Stimulated activated CD8-positive, alpha-beta memory T cell treated with anti-CD3 and anti-CD28 coated beads, Interleukin-15, amount 100 ng/mL, for 4 hours (primary cell): ENCODE data around the gene CDC42SE2.
A peak's percentile ranks its signal among the peaks of the same experiment; 100 is the strongest.
"Not testable (repeated sequence)": the region's sequence is repeated elsewhere in the genome, so short reads cannot be mapped to it uniquely, and the experiment has no call there.

ENCODE experiments used
- DNase-seq, 2 donors: peaks; one replicate each; pipeline ENCODE4 v3.0.0-alpha.2; 2020; ENCODE audit warnings: low read depth in 2 of 2

The CDC42SE2 gene

DNA sequence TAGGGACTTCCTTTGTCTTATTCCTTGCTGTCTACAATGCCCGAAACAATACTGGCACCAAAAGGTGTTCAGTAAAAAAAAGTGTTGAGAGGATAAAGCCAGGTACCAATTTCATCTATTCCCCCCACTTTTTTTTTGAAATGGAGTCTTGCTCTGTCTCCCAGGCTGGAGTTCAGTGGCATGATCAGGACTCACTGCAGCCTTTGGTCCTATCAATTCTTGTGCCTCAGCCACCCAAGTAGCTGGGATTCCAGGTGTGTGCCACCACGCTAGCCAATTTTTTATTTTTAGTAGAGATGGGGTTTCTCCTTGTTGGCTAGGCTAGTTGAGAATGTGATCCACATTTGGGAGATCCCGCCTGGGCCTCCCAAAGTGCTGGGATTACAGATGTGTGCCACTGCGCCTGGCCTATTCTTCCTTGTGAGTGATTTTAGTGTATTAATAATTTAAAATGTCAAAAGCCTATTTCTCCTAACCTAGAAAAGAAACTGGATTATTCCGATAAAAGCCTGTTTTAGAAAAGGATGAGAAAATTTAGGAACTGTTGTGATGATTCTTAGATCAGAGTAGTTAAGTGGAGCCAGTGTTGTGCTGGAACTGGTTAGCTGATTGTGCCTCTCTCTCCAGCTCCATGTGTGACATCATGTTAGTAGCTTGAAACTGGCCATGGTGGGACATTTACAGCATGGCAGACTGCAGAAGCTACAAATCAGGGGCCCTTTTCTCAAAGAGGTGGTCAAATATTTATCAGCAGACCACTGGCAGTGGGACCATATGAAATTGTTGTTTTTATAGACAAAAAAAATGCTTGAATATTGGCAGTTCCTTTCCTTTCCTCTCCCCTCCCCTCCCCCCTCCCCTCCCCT is 14.3 kb downstream of the CDC42SE2 start:
- no peak for DNase-seq

DNA sequence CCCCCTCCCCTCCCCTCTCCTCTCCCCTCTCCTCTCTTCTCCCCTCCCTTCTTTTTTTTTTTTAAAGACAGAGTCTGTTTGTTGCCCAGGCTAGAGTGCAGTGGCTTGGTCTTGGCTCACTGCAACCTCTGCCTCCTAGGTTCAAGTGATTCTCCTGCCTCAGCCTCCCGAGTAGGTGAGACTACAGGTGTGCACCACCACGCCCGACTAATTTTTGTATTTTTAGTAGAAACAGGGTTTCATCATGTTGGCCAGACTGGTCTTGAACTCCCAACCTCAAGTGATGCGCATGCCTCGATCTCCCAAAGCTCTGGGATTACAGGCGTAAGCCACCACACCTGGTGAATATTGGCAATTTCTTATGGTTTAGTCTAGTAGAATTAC is 14.9 kb downstream of the CDC42SE2 start:
- DNase-seq, result not testable (repeated sequence)

DNA sequence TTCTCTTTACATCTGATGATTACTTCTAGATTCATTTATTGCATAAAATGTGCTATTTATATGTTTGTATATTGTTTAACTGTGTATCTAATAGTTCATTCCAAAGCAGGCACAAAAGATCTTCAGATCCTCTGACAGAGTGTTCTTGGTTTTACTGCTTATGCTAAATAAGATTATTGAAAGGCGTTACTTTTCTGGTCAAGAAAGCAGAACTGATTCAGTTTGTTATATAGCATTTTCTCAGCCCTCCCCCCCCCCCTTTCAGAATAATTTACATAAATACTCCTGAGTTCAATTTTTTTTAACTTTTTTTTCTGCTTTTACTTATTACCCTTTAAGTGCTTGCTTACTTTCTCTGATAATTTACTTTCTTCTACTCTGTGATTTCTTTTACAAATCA is 15.4 kb downstream of the CDC42SE2 start:
- DNase-seq, result no peak

DNA sequence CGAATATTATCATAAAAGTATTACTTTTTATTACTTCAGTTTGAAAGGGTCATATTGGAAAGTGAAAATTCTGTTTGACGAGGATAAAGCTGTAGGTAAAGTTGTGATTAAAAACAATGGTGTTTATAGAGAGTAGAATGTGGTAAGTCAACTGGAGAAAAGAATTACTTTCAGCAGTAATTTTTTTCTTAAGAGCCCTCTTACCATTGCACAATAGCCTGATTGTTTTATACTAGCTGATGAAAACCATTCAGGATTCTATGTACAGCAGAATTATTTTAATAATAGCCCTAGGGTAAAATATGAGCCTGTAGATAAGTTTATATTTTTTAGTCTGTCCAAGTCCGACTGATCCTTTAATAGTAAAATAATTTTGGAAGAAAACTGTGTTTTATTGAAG is 16.6 kb downstream of the CDC42SE2 start:
- DNase-seq, result no peak

DNA sequence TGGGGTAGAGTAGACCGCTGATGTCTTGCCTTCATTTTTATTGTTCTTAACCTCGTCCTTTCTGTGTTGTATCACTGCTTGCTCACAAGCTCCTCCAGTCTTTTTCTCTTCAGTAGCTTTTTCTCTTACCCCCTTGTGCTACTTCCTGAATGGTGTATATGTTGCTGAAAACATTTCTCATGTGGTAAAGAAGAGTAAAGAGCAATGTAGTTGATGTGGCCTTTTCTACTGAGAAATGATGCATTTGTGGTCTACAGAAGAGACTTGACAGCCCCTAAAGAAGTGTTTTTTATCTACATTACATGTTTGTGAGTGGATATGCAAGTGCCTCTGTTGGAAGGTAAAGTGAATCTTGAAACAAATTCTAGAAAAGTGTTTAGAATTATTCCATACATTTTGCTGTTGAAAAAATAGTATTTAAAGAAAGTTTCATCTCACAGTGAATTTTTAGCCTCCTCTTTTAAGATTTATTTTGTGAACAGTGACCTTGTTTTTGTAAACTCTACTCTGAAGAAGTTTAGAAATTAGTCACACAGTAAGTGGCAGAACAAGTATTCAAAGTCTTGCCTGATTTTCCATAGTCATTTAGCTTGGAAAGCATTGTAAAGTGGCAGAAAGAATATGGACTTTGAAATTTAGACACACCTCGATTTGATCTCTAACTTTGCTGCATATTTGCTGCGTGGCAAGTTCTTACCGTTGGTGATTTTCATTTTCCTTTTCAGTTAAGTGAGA is 17.4 kb downstream of the CDC42SE2 start:
- no peak for DNase-seq

DNA sequence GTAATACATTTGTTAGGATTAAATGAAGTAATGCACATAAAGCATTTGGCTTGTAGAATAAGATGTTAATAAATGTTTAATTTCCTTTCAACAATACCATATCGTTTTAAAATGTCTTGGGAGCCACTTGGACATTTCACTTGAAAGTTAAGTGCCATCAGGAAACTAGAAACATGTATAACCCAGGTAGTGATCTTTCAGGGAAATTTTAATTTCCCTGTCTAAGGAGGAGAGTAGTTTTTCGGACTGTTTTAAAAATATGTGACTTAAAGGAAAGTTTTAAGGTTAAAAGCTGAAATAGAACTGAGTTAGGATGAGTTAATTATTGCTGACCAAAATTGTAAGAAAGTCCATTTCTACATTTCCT is 18.0 kb downstream of the CDC42SE2 start:
- no peak for DNase-seq

DNA sequence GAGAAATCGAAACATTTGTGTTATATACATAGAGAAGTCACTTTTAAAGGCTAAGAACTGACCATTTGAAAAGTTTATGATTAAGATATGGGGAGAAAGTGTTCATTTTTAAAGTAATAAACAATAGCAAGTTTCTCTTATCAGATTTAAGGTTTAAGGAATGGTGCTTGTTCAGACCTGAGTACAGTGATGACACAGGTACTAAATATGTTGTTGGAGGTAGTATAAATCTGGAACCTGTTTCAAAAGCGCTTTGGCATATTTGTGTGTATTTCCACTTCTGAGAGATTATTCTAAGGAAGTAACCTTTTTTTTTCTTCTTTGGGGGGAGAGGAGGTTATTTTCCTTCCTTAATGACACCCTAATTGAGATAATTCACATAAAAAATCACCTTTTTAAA is 18.4 kb downstream of the CDC42SE2 start:
- DNase-seq, result no peak

DNA sequence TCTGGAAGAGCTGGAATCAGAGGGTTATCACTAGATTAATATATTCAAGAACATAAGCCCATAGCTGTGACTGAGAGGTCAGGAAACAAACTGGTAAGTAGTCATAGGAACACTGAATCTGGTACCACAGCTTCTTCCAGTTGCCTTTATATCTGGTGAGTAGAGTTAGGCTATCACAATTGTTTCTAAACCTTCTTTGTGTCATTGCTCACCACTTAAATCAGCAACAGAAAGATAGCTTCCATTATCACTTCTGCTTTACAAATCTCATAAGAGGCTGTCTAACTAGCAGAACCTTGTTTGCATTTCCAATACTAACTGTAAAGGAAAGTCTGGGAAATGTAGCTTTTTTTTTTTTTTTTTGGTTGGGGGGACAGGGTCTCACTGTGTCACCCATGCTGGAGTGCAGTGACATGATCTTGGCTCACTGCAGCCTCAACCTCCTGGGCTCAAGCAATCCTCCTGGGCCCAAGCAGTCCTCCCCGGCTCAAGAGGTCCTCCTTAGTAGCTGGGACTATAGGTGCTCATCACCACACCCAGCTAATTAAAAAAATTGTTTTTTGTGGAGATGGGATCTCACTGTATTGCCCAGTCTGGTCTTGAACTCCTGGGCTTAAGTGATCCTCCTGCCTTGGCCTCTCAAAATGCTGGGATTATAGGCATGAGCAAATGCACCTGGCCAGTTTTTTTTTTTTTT is 22.0 kb downstream of the CDC42SE2 start:
- no peak for DNase-seq

DNA sequence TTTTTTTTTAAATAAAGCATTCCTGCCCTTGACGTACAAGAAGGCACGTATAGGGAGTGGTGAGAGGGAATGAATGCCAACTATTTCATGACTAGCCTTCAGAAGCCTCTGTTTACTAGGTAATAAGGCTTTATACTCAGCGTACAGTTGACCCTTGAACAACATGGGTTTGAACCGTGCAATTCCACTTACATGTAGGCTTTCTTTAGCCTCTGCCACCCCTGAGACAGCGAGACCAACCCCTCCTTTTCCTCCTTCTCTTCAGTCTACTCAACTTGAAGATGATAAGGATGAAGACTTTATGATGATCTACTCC is 22.5 kb downstream of the CDC42SE2 start:
- no peak for DNase-seq

DNA sequence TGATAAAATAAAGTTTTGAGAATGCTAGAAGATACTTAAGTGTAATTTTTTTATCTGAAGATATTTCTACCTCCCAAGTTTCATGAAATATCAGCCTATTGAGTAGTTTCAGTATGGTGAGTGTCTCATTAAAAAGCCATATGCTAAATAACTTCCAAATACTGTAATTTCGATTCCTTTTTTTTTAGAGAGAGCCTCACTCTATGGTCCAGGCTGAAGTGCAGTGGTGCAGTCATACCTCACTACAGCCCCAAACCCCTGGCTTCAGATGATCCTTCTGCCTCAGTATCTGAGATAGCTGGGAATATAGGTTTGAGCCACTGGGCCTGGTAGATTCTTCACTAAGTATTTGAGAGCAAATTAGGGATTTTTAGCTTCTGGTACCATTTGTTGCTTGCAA is 24.5 kb downstream of the CDC42SE2 start:
- no peak for DNase-seq

DNA sequence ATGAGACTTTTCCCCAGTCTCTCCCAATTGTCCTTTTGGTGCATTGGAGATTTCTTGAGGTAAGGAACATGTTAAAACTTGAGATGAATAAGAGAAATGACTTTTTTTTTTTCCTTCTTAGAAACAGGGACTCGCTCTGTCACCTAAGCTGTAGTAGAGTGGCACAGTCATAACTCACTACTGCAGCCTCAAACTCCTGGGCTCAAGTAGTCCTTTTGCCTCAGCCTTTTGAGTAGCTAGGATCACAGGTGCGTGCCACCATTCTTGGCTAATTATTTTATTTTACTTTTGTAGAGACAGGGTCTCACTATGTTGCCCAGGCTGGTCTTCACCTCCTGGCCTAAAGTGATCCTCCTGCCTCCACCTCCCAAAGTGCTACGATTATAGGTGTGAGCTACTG is 25.9 kb downstream of the CDC42SE2 start:
- no peak for DNase-seq

DNA sequence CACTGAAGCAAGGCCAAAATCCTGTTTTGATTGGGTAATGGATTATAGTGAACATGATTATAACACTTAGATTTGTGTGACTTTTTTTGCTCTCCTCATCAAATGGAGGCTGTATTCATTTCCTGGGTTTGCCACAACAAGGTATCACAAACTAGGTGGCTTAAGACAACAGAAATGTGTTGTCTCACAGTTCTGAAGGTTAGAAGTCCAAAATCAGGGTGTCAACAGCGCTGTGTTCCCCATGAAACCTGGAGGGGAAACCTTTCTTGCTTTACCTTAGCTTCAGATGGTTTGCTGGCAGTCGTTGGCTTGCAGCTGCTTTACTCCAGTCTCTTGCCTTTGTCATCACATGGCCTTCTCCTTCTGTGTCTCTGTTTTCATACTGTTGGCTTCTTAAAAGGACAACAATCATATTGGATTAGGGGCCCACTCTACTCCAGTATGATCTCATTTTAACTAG is 32.4 kb downstream of the CDC42SE2 start:
- DNase-seq, result no peak

DNA sequence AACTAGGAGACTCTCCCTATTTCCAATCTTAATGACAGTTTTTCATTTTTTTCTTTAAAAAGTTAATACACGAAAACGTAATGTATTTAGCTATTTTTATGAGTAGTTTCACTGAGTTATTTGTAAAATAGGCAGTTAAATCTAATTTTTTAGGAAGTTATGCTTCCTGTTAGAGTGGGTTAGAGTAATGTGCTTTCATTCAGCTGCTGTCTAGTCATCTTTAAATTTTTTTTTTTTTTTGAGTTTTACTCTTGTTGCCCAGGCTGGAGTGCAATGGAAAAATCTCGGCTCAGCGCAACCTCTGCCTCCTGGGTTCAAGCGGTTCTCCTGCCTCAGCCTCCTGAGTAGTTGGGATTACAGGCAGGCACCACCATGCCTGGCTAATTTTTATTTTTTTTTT is 34.0 kb downstream of the CDC42SE2 start:
- no peak for DNase-seq

DNA sequence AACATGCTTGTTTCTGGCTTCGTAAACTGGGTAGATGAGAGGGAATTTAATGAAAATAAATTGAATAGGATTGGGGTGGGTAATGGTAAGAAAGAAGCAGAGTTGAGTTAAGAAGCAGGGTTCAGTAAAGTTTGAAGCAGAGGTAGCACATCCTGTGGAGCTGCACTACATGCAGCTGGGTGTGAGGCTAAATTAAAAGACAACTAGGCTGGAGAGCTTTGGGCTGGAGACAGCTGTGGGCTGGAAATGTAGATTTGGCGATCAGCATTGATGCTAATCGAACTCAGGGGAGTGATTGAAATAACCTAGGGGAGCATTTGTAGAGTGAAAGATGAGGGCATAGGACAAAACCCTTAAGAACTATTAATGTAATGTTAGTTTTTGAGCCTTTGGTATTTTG is 35.6 kb downstream of the CDC42SE2 start:
- DNase-seq, result no peak

DNA sequence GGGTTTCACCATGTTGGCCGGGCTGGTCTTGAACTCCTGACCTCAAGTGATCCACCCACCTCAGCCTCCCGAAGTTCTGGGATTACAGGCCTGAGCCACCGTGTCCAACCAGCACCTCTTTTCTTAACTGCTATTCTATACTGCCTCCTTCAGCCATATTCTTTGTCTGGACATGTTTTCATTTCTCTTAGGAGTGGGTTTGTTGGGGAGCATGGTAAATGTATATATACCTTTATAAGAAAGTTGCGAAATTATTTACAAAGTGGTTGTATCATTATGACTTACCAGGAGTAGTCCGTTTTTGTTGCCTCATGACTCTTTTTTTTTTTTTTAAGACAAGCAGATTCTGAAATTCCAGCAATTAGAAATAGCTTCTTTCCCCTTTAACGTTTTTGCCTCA is 38.7 kb downstream of the CDC42SE2 start:
- no peak for DNase-seq

DNA sequence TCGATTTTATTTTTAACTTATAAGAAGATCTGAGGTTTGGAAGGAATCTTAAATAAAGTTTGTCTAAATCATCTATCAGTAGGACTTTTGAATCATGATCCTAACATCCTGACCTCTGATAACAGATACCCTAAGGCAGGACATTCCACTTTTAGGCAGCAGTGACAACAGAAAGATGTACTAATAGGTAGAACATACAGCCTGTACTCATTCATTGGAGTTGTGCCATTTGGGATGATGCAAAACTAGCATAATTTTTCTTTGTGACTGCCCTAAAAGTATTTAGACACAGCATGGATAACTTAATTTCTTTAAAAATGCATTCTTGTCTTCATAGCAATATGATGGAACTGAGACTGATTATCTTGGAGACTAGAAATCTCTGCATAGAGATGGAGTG is 39.7 kb downstream of the CDC42SE2 start:
- no peak for DNase-seq

DNA sequence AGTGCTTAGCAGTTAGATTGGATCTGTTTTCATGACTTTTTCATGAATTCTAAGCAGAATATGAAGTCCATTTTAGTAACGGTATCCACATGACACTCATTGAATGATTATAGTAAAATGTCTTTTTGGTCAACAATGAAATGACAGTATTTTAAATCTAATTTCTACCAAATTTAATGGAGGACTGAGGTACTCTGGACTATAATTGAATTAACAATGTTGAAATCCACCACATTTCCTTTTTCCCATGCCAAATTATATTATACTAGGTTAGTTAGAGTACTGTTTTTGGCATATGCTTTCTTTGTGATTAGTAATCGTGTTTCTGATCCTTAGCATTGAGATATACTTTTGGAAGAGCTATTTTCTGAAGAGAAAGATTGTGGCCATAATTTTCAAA is 40.6 kb downstream of the CDC42SE2 start:
- DNase-seq, result no peak

DNA sequence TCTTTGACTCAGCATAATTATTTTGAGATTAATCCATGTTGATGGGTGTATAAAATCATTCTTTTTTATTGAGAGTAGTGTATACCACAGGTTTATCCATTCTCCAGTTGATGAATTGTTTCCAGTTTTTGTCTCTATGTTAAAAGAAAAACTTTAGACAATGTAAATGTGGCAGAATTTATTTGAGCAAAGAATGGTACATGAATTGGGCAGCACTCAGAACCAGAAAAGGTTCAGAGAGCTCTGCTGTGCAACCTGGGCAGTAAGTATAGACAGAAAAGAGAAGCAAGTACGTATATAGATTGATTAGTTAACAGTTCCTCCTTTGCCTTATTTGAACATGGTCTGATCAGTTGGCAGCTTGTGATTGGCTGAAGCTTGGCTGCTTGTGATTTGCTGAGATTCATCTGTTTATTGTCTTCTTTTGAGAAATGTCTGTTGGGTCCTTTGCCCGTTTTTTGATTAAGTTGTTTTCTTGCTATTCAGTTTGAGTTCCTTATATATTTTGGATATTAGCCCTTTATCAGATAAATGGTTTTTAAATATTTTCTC is 41.4 kb downstream of the CDC42SE2 start:
- DNase-seq, result no peak

DNA sequence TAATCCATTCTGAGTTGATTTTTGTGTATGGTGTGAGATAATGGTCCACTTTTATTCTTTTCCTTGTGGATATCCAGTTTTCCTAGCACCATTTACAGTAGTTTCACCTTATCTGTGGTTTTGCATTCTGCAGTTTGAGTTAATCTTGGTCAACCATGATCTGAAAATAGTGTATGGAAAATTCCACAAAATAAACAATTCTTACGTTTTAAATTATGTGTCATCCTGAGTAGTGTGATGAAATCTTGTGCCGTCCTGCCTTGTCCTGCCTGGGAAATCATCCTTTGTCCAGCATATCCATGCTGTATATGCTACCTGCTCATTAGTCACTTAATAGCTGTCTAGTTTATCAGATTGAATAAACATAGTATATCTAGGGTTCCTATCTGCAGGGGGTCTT is 42.1 kb downstream of the CDC42SE2 start:
- DNase-seq, result no peak

DNA sequence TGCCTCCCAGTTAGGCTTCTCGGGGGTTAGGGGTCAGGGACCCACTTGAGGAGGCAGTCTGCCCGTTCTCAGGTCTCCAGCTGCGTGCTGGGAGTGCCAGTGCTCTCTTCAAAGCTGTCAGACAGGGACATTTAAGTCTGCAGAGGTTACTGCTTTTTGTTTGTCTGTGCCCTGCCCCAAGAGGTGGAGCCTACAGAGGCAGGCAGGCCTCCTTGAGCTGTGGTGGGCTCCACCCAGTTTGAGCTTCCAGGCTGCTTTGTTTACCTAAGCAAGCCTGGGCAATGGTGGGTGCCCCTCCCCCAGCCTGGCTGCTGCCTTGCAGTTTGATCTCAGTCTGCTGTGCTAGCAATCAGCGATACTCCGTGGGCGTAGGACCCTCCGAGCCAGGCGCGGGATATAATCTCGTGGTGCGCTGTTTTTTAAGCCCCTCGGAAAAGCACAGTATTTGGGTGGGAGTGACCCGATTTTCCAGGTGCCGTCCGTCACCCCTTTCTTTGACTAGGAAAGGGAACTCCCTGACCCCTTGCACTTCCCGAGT is 48.5 kb downstream of the CDC42SE2 start:
- DNase-seq, result peak; percentile 13 to 15

DNA sequence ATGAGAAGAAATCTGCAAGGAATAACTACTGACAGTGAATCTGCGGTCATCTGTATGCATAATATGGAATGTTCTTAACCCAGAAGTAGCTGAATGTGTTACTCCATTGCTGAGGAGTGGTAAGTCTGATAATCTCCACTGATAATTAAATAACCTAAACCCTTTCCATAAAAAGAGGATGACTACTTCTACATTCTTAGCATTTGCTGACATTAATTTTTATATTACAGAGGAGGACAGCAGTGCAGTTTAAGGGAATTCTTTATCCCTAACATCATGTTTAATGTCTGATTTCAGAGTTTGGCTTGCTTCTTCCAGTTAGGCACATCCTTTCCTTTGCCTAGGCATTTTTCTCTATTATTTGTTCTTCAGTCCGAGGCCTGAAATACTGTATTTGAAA is 52.2 kb downstream of the CDC42SE2 start:
- no peak for DNase-seq

DNA sequence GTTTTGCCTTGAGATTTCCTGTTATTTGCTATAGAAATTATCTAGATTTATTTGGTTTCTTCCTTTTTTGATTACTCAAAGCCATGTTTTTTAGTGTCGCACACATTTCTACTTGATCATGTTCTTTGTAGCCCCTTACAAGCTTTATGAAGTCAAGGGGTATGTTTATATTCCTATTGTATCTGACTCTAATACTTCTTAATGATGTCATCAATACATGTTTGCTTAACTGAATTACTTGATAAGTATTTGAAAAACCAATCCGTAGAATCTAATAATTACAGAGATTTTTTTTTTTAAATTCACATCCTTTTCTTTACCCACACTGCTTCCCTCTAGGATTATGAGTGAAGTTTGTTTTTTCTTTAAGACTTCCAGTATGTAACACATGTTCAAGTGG is 53.0 kb downstream of the CDC42SE2 start:
- no peak for DNase-seq
